ENCODE data around the gene PATE3.

DNA sequence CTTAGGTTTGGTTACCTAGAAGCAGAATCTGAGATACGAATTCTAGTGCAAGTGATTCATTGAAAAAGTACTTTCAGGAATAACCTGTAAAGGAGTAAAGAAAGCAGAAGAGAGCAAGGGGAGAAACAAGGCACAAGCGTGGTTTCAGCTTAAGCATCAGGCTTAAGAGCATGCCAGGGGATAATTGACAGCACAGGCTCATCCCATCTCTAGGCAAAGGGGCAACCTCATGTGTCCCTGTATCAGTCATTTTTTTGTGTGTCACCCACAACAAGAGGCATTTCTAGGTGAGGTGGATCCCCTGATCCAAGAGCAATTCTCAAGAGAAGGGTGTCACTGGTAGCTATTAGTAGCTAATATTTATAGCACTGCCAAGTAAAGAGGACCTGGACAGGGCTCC is 17.3 kb upstream of the PATE3 start:
- TF ChIP-seq, protein P1, sequence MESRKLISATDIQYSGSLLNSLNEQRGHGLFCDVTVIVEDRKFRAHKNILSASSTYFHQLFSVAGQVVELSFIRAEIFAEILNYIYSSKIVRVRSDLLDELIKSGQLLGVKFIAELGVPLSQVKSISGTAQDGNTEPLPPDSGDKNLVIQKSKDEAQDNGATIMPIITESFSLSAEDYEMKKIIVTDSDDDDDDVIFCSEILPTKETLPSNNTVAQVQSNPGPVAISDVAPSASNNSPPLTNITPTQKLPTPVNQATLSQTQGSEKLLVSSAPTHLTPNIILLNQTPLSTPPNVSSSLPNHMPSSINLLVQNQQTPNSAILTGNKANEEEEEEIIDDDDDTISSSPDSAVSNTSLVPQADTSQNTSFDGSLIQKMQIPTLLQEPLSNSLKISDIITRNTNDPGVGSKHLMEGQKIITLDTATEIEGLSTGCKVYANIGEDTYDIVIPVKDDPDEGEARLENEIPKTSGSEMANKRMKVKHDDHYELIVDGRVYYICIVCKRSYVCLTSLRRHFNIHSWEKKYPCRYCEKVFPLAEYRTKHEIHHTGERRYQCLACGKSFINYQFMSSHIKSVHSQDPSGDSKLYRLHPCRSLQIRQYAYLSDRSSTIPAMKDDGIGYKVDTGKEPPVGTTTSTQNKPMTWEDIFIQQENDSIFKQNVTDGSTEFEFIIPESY (IDR thresholded peaks at IDR 0.05) = no peak
- TF ChIP-seq CEBPB (IDR thresholded peaks at IDR 0.05; ENCODE audit: borderline replicate concordance in 1 of 2, low read depth in 2 of 2, low read length in 2 of 2) = no peak
- TF ChIP-seq, protein P2, sequence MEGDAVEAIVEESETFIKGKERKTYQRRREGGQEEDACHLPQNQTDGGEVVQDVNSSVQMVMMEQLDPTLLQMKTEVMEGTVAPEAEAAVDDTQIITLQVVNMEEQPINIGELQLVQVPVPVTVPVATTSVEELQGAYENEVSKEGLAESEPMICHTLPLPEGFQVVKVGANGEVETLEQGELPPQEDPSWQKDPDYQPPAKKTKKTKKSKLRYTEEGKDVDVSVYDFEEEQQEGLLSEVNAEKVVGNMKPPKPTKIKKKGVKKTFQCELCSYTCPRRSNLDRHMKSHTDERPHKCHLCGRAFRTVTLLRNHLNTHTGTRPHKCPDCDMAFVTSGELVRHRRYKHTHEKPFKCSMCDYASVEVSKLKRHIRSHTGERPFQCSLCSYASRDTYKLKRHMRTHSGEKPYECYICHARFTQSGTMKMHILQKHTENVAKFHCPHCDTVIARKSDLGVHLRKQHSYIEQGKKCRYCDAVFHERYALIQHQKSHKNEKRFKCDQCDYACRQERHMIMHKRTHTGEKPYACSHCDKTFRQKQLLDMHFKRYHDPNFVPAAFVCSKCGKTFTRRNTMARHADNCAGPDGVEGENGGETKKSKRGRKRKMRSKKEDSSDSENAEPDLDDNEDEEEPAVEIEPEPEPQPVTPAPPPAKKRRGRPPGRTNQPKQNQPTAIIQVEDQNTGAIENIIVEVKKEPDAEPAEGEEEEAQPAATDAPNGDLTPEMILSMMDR (IDR thresholded peaks at IDR 0.05 in 2 of 3, conservative IDR thresholded peaks at IDR 0.05 in 1 of 3; ENCODE audit: control insufficient read depth in 2 of 3, extremely low read depth in 1 of 3, insufficient read depth in 1 of 3, low read depth in 3 of 3, low read length in 3 of 3) = no peak
- no peak for TF ChIP-seq EP300 (IDR thresholded peaks at IDR 0.05; ENCODE audit: borderline replicate concordance in 1 of 2, control insufficient read depth in 1 of 2, low read depth in 2 of 2, low read length in 2 of 2)
- TF ChIP-seq, protein P3, sequence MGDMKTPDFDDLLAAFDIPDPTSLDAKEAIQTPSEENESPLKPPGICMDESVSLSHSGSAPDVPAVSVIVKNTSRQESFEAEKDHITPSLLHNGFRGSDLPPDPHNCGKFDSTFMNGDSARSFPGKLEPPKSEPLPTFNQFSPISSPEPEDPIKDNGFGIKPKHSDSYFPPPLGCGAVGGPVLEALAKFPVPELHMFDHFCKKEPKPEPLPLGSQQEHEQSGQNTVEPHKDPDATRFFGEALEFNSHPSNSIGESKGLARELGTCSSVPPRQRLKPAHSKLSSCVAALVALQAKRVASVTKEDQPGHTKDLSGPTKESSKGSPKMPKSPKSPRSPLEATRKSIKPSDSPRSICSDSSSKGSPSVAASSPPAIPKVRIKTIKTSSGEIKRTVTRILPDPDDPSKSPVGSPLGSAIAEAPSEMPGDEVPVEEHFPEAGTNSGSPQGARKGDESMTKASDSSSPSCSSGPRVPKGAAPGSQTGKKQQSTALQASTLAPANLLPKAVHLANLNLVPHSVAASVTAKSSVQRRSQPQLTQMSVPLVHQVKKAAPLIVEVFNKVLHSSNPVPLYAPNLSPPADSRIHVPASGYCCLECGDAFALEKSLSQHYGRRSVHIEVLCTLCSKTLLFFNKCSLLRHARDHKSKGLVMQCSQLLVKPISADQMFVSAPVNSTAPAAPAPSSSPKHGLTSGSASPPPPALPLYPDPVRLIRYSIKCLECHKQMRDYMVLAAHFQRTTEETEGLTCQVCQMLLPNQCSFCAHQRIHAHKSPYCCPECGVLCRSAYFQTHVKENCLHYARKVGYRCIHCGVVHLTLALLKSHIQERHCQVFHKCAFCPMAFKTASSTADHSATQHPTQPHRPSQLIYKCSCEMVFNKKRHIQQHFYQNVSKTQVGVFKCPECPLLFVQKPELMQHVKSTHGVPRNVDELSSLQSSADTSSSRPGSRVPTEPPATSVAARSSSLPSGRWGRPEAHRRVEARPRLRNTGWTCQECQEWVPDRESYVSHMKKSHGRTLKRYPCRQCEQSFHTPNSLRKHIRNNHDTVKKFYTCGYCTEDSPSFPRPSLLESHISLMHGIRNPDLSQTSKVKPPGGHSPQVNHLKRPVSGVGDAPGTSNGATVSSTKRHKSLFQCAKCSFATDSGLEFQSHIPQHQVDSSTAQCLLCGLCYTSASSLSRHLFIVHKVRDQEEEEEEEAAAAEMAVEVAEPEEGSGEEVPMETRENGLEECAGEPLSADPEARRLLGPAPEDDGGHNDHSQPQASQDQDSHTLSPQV (IDR thresholded peaks at IDR 0.05) = no peak
- no peak for TF ChIP-seq NBN (IDR thresholded peaks at IDR 0.05)
- TF ChIP-seq JUND (IDR thresholded peaks at IDR 0.05; ENCODE audit: low read depth, low read length) = no peak
- TF ChIP-seq, protein P4, sequence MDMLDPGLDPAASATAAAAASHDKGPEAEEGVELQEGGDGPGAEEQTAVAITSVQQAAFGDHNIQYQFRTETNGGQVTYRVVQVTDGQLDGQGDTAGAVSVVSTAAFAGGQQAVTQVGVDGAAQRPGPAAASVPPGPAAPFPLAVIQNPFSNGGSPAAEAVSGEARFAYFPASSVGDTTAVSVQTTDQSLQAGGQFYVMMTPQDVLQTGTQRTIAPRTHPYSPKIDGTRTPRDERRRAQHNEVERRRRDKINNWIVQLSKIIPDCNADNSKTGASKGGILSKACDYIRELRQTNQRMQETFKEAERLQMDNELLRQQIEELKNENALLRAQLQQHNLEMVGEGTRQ (IDR thresholded peaks at IDR 0.05; ENCODE audit: borderline replicate concordance, low read depth, low read length) = no peak
- no peak for TF ChIP-seq ETV6 (conservative IDR thresholded peaks at IDR 0.05 in 1 of 2, IDR thresholded peaks at IDR 0.05 in 1 of 2; ENCODE audit: borderline replicate concordance in 1 of 2, low read depth in 1 of 2)
- TF ChIP-seq, protein P5, sequence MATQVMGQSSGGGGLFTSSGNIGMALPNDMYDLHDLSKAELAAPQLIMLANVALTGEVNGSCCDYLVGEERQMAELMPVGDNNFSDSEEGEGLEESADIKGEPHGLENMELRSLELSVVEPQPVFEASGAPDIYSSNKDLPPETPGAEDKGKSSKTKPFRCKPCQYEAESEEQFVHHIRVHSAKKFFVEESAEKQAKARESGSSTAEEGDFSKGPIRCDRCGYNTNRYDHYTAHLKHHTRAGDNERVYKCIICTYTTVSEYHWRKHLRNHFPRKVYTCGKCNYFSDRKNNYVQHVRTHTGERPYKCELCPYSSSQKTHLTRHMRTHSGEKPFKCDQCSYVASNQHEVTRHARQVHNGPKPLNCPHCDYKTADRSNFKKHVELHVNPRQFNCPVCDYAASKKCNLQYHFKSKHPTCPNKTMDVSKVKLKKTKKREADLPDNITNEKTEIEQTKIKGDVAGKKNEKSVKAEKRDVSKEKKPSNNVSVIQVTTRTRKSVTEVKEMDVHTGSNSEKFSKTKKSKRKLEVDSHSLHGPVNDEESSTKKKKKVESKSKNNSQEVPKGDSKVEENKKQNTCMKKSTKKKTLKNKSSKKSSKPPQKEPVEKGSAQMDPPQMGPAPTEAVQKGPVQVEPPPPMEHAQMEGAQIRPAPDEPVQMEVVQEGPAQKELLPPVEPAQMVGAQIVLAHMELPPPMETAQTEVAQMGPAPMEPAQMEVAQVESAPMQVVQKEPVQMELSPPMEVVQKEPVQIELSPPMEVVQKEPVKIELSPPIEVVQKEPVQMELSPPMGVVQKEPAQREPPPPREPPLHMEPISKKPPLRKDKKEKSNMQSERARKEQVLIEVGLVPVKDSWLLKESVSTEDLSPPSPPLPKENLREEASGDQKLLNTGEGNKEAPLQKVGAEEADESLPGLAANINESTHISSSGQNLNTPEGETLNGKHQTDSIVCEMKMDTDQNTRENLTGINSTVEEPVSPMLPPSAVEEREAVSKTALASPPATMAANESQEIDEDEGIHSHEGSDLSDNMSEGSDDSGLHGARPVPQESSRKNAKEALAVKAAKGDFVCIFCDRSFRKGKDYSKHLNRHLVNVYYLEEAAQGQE (IDR thresholded peaks at IDR 0.05; ENCODE audit: low read depth, low read length) = no peak
- no peak for TF ChIP-seq PAX5 (IDR thresholded peaks at IDR 0.05; ENCODE audit: borderline replicate concordance, low read depth, low read length)
